ENCODE measurements around the gene SPACA9.
A peak's percentile ranks its signal among the peaks of the same experiment; 100 is the strongest.

Gene SPACA9

GRCh38 chr9:132864277-132864676 is 14.4 kb upstream of the SPACA9 start:
- DNase-seq, result no peak

DNA sequence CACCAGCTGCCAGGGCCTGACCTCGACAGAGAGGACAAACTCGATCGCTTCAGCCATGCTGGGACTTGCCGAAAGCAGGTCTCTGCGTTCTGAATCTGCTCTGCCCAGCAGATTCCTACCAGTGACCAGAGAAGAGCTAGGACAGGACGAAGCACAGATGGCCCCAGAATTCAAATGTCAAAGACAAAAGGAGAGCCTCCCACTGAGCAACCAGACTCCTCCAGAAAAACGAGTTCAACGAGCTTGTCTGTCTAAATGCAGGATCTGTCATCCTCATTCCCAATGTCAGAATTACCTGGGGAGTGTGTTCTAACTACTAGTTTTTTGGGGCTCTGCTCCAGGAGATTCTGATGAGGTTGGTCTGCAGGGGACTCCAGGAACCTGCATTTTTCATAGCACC is 14.0 kb upstream of the SPACA9 start:
- no peak for DNase-seq

DNA sequence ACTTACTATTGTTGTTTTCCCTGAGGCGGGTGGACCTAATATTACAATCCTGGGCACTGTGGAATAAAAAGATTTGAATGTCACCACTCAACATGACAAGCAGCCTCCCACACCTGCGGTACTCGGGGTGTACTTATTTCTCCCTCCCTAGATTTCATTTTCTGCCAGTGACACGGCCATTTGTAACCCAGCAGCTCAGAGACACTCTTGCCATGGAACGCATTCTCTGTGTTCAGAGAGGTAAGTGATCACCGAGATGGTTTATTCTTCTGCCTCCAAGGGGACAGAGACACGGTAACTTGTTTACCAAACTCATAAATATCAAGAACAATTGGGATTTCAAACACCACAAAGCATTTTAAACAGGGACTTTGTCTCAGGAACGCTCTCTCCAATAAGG is 11.8 kb upstream of the SPACA9 start:
- DNase-seq, result no peak

DNA sequence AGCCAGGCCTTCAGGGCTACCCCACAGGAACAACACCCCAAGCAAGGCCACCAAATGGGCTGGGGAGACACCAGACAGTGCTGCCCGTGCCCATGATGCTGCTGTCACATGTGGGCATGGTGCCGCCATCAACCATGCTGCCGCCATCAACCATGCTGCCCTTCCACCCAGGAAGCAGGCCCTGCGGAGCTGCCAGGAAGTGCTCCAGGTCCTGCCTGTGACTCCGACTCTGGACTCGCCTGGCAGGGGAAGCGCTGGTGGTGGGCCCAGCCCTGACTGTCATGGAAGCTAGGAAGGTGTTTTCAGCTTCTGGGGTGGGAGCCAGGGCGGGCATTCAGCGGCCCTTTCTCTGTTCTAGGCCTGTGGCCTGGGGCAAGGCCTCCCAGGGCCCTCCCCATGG is 9.4 kb upstream of the SPACA9 start:
- no peak for DNase-seq

GRCh38 chr9:132873403-132873802 is 5.3 kb upstream of the SPACA9 start:
- no peak for DNase-seq

DNA sequence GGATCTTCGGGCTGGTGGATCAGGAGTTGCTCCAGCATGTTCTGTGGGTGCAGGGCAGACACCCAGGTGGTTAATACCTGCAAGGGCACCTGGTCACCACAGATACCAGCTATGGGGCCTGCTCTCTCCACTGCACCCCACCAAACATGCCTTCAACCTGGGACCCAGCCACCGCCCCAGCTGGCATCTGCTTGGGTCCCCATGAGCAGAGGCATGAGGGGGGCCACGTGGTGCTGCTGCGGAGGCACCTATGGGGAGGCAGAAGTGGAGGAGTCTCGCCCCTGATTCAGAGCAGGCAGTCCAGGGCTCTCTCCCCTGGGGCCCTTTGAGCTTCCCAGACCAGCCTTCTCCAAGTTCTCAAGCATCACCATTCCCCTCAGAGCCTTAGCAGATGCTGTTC is 3.5 kb upstream of the SPACA9 start:
- DNase-seq, result no peak

GRCh38 chr9:132876849-132877248 is 1.8 kb upstream of the SPACA9 start:
- DNase-seq, result no peak

DNA sequence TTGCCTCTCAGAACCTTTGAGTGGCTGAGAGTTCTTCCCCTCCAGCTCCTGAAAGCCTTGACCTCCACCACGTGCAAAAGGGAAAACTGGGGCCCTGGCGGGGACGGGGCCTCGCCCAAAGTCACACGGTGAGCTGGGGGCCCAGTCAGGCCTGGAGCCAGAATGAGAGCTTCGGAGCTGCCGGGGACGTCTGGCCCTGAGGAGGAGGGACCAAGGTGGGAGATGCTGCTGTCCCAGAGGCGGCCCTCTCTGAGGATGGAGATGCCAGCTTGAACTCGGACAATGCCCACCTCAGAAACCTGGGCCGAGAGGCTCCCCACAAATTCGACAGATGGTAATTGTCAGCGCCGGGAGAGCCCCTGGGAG is 1.3 kb upstream of the SPACA9 start:
- DNase-seq, result no peak

- peak; percentile 75 for DNase-seq
Observed at GRCh38 chr9:132877824-132878694, 639 bp upstream of the SPACA9 start, which contains the start of gene AK8. Gene AK8 (minus strand): TSS chr9:132878284. CDS start chr9:132878255, 29 bp downstream.

GRCh38 chr9:132879457-132880323 is 992 bp downstream of the SPACA9 start:
- no peak for DNase-seq

DNA sequence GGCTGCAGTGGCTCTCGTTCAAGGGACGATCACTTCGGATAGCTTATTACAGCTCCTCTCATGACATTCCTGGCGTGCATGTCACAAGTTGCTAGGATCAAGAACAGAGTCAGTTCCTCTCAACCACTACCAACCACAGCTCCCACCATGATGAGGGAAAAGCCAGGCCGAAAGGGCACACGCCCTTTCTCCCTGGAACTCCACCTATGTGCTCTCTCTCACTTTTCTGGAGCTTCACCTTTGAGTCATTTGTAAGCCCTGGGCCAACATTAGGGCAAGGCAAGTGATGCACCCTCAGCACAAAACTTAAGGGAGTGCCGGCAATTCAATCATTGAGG is 1.6 kb downstream of the SPACA9 start:
- no peak for DNase-seq

- DNase-seq, result no peak
Observed at GRCh38 chr9:132881826-132882225, 3.1 kb downstream of the SPACA9 start.

GRCh38 chr9:132882616-132883015 is 3.9 kb downstream of the SPACA9 start:
- DNase-seq, result no peak

DNA sequence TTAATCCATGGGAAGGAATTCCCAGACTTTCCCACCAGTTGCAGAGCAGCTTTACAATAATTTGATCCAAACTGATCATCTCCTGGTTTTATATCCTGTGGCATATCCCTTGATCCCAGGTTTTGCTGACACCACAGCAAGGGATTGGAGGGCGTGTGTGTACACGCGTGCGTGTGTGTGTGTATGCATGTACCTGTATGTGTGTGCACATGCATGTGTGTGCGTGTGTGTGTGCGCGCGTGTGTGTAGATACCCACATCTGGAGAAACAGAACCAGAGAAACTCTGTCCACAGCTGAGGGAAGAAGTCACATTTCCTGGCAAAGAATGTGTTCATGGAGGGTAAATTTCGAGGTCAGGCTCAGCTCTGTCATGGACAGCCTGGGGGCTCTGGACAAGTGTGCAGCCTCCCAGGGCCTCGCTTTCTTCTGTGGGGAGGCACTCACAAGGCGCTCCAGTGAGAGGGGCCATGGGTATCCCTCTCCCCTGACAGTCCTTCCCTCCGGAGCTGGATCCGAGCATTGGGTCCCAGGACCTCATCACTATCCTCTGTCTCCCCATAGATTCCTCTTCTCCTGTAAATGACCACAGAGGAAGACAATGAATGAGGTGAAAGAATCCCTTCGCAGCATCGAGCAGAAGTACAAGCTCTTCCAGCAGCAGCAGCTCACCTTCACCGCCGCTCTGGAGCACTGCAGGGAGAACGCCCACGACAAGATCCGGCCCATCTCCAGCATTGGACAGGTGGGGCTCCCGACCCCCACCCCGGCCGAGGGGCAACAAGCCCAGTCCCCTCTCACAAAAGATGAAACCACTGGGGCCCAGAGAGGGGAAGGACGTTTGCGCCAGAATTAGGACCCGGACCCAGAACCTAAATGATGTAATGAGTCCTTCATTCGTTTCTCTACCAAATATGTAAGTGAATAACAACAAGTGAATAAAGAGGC is 4.9 kb downstream of the SPACA9 start:
- DNase-seq, result no peak

GRCh38 chr9:132885720-132886333 is 7.1 kb downstream of the SPACA9 start:
- no peak for DNase-seq

DNA sequence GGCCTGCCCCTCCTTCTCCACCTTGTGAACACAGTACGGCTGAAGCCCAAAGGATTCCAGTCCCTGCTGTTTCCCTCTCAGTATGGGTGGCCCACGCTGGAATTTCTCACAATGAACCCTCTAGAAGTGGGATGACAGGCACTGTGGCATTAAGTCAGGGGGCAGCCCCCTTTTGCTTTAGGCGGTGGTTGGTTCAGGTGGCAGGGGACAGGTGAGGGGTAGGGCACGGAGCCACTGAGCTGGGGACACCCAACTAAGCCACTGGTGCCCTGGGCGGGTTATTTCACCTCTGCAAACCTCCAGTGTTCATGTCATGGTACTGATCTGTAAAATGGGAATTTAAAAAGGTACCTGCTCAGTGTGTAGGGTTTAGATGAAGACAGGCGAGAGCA is 7.6 kb downstream of the SPACA9 start:
- DNase-seq, result no peak

- DNase-seq, result no peak
Observed at GRCh38 chr9:132887181-132888120, 8.8 kb downstream of the SPACA9 start.

GRCh38 chr9:132888151-132888550 is 9.5 kb downstream of the SPACA9 start:
- DNase-seq, result no peak

DNA sequence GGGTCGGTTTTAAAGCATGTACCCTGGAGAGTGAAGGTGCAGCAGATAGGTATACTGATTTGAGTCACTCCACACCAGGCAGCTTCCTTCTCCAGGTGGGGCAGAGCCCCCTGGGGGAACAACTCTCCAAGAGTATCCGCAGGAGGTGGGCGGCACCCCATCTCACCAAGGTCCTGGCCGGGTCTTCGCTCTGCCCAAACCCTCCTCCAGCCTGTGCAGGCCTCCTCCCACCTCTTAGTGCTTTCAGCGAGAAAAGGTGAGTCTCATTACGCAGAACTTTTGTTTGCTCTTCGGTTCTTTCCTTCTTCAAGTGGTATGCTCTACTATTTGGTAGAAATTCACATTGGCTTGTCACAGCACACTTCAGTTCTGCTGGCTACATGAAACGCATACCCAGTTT is 13.7 kb downstream of the SPACA9 start:
- no peak for DNase-seq

GRCh38 chr9:132894346-132894745 is 15.6 kb downstream of the SPACA9 start:
- DNase-seq, result no peak

Measured in fibroblast of skin of right biceps (primary cell).